GM11168 (cell line): Measurements from ENCODE around the gene DARS1.

Source experiments
- in situ Hi-C: fragments of 300-500 bp; cut with MboI; formaldehyde crosslinking; loops from one replicate; pipeline ENCODE4 v1.12.0; 2022; ENCODE audit warnings: low sequenced_read_pairs; ENCODE audit not compliant: unreplicated experiment

The DARS1 gene

GRCh38 chr2:136016836-136017235, 31.4 kb upstream of the DARS1 start:
- in situ Hi-C loops = no loop called here

GRCh38 chr2:136016427-136016826, 31.0 kb upstream of the DARS1 start:
- in situ Hi-C loops = no loop called here

DNA sequence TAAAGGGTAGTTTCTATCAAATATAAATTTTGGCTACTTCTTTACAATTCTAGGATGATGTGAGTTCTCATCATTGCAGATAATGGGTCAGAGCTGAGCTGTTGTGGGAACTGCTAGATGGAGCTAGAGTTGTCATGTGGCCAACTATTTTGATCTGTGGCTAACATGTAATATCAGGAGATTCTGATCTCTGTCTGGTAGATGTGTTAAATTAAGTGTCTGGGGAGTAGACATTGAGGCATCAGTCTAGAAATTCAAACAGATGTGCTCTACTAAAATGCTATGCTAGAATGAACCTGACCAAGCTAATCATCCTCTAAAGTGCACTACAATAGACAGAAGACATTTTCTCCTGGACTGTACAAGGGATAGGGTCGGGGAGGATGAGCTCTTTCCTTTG, 30.3 kb upstream of the DARS1 start:
- in situ Hi-C loops = no loop called here

DNA sequence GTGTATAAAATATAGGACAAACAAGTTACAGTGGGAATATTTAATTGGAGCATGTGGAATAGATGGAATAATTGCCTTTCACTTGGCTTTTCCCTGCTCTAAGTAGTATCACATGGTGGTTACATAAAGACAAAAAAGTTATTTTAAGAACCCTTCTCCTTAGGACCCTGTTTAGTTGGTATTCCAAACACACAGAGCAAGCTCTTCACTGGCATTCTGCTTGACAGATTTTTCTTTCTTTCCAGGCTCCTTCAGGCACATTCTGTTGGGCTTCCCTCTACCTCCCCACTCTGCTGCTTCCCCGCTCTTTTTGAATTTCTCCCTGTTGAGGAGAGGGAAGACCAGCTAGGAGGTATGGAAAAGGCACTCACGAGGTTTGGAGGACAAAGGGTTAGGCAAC, 29.0 kb upstream of the DARS1 start:
- in situ Hi-C loops = no loop called here

DNA sequence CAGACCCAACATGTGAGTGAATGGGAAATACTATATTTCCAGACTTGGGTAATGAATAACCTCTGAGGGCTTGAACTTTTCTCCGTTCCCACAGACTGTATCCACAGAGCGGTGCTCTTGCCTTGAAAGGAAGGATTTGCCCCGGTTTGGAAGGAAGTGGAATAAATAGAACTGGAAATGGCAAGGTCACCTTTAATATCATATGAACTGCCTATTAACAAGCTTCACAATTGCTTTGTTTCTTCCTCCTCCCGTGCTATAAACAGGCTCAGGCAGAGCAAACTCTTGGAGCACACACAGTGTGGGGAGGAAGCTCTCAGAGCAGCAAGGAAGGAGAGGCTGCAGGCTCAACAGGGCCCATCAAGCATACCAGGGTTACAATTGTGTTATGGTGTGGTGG, 28.5 kb upstream of the DARS1 start:
- in situ Hi-C loops = no loop called here

DNA sequence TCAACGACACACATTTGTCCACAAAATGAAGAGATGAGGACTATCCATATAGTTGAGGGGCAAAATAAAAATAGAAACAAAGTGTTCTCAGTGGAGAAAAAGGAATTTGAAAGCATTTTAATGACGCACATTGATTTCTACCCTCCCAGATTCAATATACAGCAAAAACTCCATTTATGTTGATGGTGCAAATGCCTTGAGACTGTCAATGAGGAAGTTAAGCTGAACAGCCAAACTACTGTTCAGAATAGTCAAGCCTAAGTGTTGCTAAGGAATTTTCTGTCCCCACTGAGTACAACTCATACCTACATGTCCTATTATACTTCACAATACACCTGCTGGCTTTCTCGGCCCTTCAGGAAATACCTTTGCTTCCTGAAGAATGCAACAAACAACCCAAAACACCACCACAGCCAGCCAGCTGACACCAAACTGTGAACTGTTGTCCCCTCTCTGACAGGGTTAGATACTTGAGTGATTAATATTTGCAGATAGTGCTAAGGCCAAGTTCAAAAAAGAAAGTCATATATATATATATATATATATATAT, 27.8 kb upstream of the DARS1 start:
- in situ Hi-C loops = no loop called here

DNA sequence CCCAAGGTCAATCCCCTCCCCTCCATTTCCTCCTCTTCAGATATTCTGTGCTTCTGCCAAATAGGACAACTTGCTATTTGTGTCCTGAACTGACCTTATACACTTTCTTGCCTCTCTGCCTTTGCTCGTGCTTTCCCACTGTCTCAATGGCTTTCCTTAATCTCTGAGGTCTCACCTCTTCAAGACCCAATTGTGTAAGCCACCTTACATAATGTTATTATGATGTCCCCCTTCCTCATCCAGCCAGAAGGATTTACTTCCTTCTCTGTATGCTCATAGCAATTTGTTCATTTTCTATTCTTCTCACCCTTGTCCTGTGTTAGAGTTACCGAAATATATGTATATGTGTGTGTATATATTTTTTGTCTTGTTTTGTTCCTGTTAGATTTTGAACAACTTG, 26.9 kb upstream of the DARS1 start:
- in situ Hi-C loops = no loop called here

- in situ Hi-C loops = no loop called here
These were observed 24.7 kb upstream of the DARS1 start for GRCh38 chr2:136010126-136010525.

- in situ Hi-C loops = no loop called here
These were observed 22.9 kb upstream of the DARS1 start for GRCh38 chr2:136008205-136008865.

- in situ Hi-C loops = no loop called here
These were observed 21.2 kb upstream of the DARS1 start for GRCh38 chr2:136006658-136007057.

DNA sequence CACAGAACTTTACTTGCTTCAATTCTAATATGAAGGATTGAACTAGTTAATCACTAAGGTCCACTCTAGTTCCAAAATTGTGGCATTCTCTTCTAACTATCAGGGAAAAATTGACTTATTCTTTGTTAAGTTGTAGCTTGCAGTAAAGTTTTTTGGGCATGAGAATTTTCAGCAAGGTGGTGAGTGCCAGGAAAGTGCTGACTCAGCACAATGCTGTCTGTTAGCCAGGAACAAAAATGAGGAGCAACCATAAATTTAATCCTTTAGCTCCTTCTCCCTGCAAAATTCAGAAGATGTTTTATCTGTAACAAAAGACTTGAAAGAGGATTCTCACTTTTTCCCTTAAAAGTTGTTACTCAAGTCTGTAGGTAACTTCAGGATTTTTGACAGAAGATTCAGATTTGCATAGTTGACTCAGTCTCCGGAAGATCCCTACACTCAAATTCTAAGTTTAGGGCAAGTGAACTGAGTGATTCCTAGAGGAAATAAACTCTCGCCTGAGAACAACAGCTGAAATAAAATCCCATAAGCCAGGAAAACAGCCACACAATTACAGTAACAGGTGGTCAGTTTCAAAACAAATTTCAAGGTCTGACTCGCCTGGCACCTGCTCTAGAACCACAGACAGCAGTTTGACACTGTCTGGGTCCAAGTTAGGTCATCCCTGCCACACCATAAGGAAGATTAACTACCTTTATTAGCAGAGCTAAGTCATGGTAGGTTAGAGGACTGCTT, 20.2 kb upstream of the DARS1 start:
- in situ Hi-C loops = no loop called here

GRCh38 chr2:136004965-136005364, 19.5 kb upstream of the DARS1 start:
- in situ Hi-C loops = no loop called here

DNA sequence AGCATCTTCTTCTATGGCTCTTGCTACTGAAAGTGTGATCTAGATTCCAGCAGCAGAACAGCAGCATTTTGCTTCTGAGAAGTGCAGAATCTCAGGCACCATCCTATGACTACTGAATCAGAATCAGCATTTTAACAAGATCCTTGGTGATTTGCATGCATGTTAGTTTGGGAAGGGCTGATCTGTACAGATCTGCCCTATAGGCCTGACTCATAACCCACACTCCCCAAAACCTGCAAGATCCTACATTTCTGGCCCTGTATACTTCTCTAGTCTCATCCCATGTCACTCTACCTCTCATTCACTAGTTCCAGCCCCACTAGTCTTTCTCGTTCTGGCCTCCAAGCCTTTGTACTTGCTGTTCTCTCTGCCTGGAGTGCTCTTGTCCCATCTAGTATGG, 15.7 kb upstream of the DARS1 start:
- in situ Hi-C loops = no loop called here

- in situ Hi-C loops = no loop called here
These were observed 15.1 kb upstream of the DARS1 start for GRCh38 chr2:136000502-136000901.

DNA sequence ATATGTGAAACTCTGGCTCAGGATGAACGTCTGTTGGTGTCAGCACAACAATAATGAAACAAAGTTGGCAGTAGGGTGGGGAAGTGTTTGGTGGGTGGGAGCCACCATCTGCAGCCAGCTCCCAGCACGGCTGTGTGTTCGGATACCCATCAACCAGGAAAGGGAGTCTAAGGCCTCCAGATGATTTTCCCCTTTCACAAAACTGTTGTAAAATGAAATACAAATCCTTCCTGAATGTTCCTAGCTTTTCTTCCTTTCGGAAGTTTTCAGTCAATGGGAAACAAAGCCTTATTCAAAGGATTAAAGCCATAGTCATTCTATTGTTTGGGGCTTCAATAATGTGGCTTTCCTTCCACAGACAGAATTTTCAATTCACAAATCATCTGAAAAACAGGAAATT, 14.5 kb upstream of the DARS1 start:
- in situ Hi-C loops = no loop called here

DNA sequence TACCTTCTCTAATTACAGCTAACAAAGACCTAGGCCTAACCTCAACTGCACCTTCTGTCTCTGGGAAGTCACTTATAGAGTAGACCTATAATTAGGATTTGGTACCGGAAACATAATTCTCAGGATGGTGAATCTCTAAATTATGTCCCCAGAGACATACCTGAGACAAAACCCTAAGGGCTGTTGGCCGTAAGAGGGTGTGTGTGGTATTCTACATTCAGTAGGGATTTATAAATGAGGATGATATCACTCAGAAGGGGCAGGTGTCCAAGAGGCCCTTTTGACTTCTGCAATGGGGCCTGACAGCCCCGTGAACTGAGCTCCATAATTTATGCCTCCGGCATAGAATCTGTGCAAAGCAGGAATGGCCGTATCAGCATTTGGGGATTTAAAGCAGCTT, 13.5 kb upstream of the DARS1 start:
- in situ Hi-C loops = no loop called here

- in situ Hi-C loops = no loop called here
These were observed 12.0 kb upstream of the DARS1 start for GRCh38 chr2:135997380-135997779.

DNA sequence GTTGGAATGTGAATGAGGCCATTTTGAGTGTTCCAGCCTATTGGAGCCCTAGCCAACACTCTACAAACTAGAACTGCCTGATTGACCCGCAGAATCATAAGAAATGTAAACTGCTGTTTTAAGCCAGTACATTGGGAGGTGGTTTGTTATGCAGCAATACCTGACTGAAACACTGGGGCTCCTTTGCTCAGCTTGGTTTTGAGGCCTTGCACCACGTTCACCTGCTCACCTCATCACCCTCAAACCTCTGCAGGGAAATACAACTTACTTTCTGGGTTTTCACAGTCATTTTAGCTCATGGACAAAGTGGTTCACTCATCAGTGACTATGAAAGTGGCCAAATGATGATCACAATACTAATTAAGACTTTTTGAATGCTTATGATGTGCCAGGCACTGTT, 10.9 kb upstream of the DARS1 start:
- in situ Hi-C loops = no loop called here

GRCh38 chr2:135994281-135994680, 8.9 kb upstream of the DARS1 start:
- in situ Hi-C loops = no loop called here

DNA sequence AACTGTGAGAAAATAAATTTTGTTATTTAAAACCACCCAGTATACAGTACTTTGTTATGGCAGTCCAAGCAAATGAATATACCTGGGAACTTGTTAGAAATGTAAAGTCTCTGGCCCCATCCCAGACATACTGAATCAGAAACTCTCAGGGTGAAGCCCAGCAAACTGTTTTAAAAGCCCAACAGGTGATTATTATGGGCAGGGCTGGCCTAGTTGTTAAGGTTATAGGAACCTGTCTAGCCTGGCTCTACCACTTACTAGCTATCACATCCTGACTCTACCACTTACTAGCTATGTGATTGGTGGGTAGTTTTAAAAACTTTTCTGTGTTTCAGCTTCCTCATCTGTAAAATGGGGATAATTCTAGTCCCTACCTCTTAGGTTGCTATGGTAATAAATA, 8.0 kb upstream of the DARS1 start:
- in situ Hi-C loops = no loop called here

- in situ Hi-C loops = no loop called here
These were observed 6.4 kb upstream of the DARS1 start for GRCh38 chr2:135991861-135992260.

DNA sequence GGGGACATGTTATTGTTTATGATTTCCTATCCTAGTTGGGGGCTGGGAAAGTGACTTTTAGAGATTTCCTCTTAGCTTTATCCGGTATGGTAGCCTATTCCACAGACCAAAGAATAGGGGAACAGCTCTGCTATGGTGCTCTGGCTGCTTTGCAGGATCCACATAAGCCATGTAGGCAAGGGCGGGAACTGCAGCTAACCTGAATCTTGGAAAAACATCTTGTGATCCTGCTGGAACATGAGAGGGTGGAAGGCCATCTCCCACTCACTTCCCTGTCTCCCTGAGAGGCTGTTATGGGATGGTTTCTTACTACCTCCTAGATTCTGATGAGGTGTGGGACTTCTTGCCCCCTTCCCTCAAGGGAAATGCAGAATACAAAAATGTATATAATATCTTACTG, 2.0 kb upstream of the DARS1 start:
- in situ Hi-C loops = no loop called here
